ENCODE results near the gene USP3. TPM values are rescaled to one million over a fixed set of nuclear protein-coding genes. Genes with fewer than 3 reads are reported as not detected.
A peak's percentile ranks its signal among the peaks of the same experiment; 100 is the strongest.

Gene USP3
- total and polyA plus RNA-seq, 2 donors (not counting 1 experiment from before 2014, with no cell fraction given): 43.4 to 152 TPM

DNA sequence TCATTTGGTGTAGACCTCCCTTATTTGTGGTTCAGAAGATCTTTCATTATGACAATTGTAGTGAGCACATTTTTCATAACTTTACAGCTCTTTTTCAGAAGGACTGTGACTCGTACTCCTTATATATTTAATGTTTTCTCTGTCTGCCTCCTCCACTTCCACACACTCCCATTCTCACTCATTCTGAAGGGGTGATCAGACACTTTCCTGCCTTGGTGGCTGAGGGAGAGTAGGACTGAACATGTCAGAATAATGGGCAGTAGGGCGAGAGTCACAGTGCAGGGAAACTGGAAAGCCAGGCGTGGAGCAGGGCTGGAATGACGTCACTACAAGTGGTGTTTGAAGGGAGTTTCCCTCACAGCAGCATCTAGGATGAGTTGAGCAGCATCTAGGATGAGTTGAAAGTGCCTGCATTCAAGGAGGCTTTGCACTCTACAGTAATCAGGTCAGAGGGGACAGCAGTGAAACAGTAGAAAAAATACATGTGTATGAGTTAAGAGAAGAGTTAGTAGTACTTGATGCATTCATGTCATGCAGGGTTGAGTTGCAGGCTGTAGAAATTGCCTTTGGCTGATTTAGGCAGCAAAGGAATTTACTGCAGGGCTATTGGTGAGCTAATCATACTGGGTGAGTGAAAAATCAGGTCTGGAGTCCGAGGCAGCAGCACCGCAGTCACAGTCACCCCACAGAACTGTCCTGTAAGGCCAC, 56.5 kb downstream of the USP3 start:
- H2AFZ ChIP-seq (ENCODE audit: insufficient read depth, low read depth, low read length, poor library complexity, severe bottlenecking): no peak overlapping the region
- no peaks in the 10 kb centered on the region for H3K4me1 ChIP-seq (ENCODE audit: control insufficient read depth in 2 of 2, insufficient read depth in 2 of 2, low read length in 2 of 2)
- TF ChIP-seq EZH2 (IDR thresholded peaks at IDR 0.05; ENCODE audit: borderline replicate concordance, insufficient read depth, low read depth, low read length, poor library complexity, severe bottlenecking): no peak
- TF ChIP-seq, protein P1, sequence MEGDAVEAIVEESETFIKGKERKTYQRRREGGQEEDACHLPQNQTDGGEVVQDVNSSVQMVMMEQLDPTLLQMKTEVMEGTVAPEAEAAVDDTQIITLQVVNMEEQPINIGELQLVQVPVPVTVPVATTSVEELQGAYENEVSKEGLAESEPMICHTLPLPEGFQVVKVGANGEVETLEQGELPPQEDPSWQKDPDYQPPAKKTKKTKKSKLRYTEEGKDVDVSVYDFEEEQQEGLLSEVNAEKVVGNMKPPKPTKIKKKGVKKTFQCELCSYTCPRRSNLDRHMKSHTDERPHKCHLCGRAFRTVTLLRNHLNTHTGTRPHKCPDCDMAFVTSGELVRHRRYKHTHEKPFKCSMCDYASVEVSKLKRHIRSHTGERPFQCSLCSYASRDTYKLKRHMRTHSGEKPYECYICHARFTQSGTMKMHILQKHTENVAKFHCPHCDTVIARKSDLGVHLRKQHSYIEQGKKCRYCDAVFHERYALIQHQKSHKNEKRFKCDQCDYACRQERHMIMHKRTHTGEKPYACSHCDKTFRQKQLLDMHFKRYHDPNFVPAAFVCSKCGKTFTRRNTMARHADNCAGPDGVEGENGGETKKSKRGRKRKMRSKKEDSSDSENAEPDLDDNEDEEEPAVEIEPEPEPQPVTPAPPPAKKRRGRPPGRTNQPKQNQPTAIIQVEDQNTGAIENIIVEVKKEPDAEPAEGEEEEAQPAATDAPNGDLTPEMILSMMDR (IDR thresholded peaks at IDR 0.05): no peak
- DNase-seq: no peak
- H3K4me3 Mint-ChIP-seq: no peak overlapping the region
- H3K4me1 Mint-ChIP-seq: peaks cover 15% of the 10 kb centered on the region
- no peak overlapping the region for H3K9ac ChIP-seq (ENCODE audit: low read length)
- H3K9me3 ChIP-seq (ENCODE audit: control extremely low read depth in 1 of 3, control insufficient read depth in 2 of 3, insufficient read depth in 1 of 3, low read length in 2 of 3): peaks cover 0 to 1% (median 0%) of the 10 kb centered on the region in 3 donors
- intact Hi-C loops (cut with micrococcal nuclease): no loop called here
- 98% methylated on average over 5 of the region's 6 CpGs for WGBS (ENCODE audit: insufficient coverage)
- POLR2A ChIA-PET: no interaction called here
- no peak overlapping the region for H3K27ac ChIP-seq (ENCODE audit: low read length in 2 of 2)
- H3K79me2 ChIP-seq (ENCODE audit: control insufficient read depth, insufficient read depth, low read length): peaks cover 30% of the 10 kb centered on the region
- ATAC-seq (ENCODE audit: low read depth): no peak
- no peaks in the 10 kb centered on the region for H4K20me1 ChIP-seq (ENCODE audit: control insufficient read depth, insufficient read depth, low read length, poor library complexity, severe bottlenecking)
- CTCF ChIA-PET: interaction anchor here (1.6 to 3.4 kb wide), 2 partner anchors 94 to 97 kb away, joined by 6 to 14 read pairs; no protein-coding TSS in a partner anchor
- no peaks in the 10 kb centered on the region for H3K27me3 Mint-ChIP-seq
- peaks cover 16 to 89% of the 10 kb centered on the region in 2 experiments for H3K36me3 ChIP-seq (replicated peaks in 1 of 2; ENCODE audit: control extremely low read depth in 1 of 2, control insufficient read depth in 1 of 2, extremely low read depth in 1 of 2, insufficient read depth in 2 of 2, low read length in 1 of 2)
- no peak overlapping the region for H3K4me3 ChIP-seq (ENCODE audit: control extremely low read depth in 1 of 5, extremely low read depth in 1 of 5, insufficient read depth in 1 of 5, low read depth in 2 of 5, low read length in 4 of 5)
- H3K27ac Mint-ChIP-seq: peak overlapping the region; percentile 53
- H3K9me3 Mint-ChIP-seq (ENCODE audit: insufficient read depth): no peaks in the 10 kb centered on the region
- no peaks in the 10 kb centered on the region for H3K27me3 ChIP-seq (replicated peaks in 1 of 4; ENCODE audit: control extremely low read depth in 1 of 4, control insufficient read depth in 3 of 4, insufficient read depth in 4 of 4, low read length in 3 of 4)
- no peak overlapping the region for H3K4me2 ChIP-seq (replicated peaks; ENCODE audit: low read depth, low read length, poor library complexity, severe bottlenecking)

GRCh38 chr15:63564093-63564492, 59.7 kb downstream of the USP3 start:
- Mint-ChIP-seq H3K27ac (no peak overlapping the region), H3K27me3 (no peaks in the 10 kb centered on the region), H3K4me1 (peaks cover 15% of the 10 kb centered on the region), H3K4me3 (no peak overlapping the region), H3K9me3 (ENCODE audit: insufficient read depth) (no peaks in the 10 kb centered on the region)
- no peaks in the 10 kb centered on the region for H3K27me3 ChIP-seq (replicated peaks in 1 of 4; ENCODE audit: control extremely low read depth in 1 of 4, control insufficient read depth in 3 of 4, insufficient read depth in 4 of 4, low read length in 3 of 4)
- H3K4me2 ChIP-seq (replicated peaks; ENCODE audit: low read depth, low read length, poor library complexity, severe bottlenecking): no peak overlapping the region
- no peak overlapping the region for H3K4me3 ChIP-seq (ENCODE audit: control extremely low read depth in 1 of 5, extremely low read depth in 1 of 5, insufficient read depth in 1 of 5, low read depth in 2 of 5, low read length in 4 of 5)
- no peaks in the 10 kb centered on the region for H4K20me1 ChIP-seq (ENCODE audit: control insufficient read depth, insufficient read depth, low read length, poor library complexity, severe bottlenecking)
- H3K4me1 ChIP-seq (ENCODE audit: control insufficient read depth in 2 of 2, insufficient read depth in 2 of 2, low read length in 2 of 2): no peaks in the 10 kb centered on the region
- intact Hi-C loops (cut with micrococcal nuclease): no loop called here
- no peak overlapping the region for H2AFZ ChIP-seq (ENCODE audit: insufficient read depth, low read depth, low read length, poor library complexity, severe bottlenecking)
- ATAC-seq (ENCODE audit: low read depth) (no peak), DNase-seq (no peak)
- H3K79me2 ChIP-seq (ENCODE audit: control insufficient read depth, insufficient read depth, low read length): peaks cover 24% of the 10 kb centered on the region
- CTCF ChIA-PET: interaction anchor here (1.5 to 2.2 kb wide), 4 partner anchors 35 to 97 kb away, joined by 4 to 10 read pairs (median 6); no protein-coding TSS in a partner anchor
- POLR2A ChIA-PET: no interaction called here
- peak overlapping the region in 1 of 2 donors; percentile 51 for H3K27ac ChIP-seq (ENCODE audit: low read length in 2 of 2)
- no peak overlapping the region for H3K9ac ChIP-seq (ENCODE audit: low read length)
- 67% methylated on average over 2 of the region's 3 CpGs for WGBS (ENCODE audit: insufficient coverage)
- TF ChIP-seq, protein P1 (IDR thresholded peaks at IDR 0.05): no peak
- no peak for TF ChIP-seq EZH2 (IDR thresholded peaks at IDR 0.05; ENCODE audit: borderline replicate concordance, insufficient read depth, low read depth, low read length, poor library complexity, severe bottlenecking)
- peaks cover 10 to 71% of the 10 kb centered on the region in 2 experiments for H3K36me3 ChIP-seq (replicated peaks in 1 of 2; ENCODE audit: control extremely low read depth in 1 of 2, control insufficient read depth in 1 of 2, extremely low read depth in 1 of 2, insufficient read depth in 2 of 2, low read length in 1 of 2)
- no peaks in the 10 kb centered on the region for H3K9me3 ChIP-seq (ENCODE audit: control extremely low read depth in 1 of 3, control insufficient read depth in 2 of 3, insufficient read depth in 1 of 3, low read length in 2 of 3)

Data from B cell (primary cell).